ENCODE measurements around the gene NAGK.
A peak's percentile ranks its signal among the peaks of the same experiment; 100 is the strongest.
"Not testable (repeated sequence)": the region's sequence is repeated elsewhere in the genome, so short reads cannot be mapped to it uniquely, and the experiment has no call there.

The NAGK gene

GRCh38 chr2:71068218-71069035 lies at the start of gene NAGK:
NAGK (plus strand) TSS chr2:71068648; CDS start chr2:71068684, 36 bp downstream.
- DNase-seq (ENCODE audit: low spot score): peak; percentile 96

- not testable (repeated sequence) for DNase-seq (ENCODE audit: low spot score)
Observed at GRCh38 chr2:71019989-71020388, 48.5 kb upstream of the NAGK start.

- not testable (repeated sequence) for DNase-seq (ENCODE audit: low spot score)
Observed at GRCh38 chr2:71021394-71021793, 47.1 kb upstream of the NAGK start.

GRCh38 chr2:71023553-71024243 lies 44.8 kb upstream of the NAGK start:
- not testable (repeated sequence) for DNase-seq (ENCODE audit: low spot score)

GRCh38 chr2:71036296-71036695 lies 32.2 kb upstream of the NAGK start:
- not testable (repeated sequence) for DNase-seq (ENCODE audit: low spot score)

- DNase-seq (ENCODE audit: low spot score): no peak
Observed at GRCh38 chr2:71042287-71042686, 26.2 kb upstream of the NAGK start.

GRCh38 chr2:71043531-71044407 lies 24.7 kb upstream of the NAGK start:
- no peak for DNase-seq (ENCODE audit: low spot score)

- no peak for DNase-seq (ENCODE audit: low spot score)
Observed at GRCh38 chr2:71045151-71045550, 23.3 kb upstream of the NAGK start.

- DNase-seq (ENCODE audit: low spot score): peak; percentile 7
Observed at GRCh38 chr2:71045865-71046548, 22.4 kb upstream of the NAGK start.

GRCh38 chr2:71048096-71048495 lies 20.4 kb upstream of the NAGK start:
- DNase-seq (ENCODE audit: low spot score): no peak

GRCh38 chr2:71049704-71050360 lies 18.6 kb upstream of the NAGK start:
- not testable (repeated sequence) for DNase-seq (ENCODE audit: low spot score)

- not testable (repeated sequence) for DNase-seq (ENCODE audit: low spot score)
Observed at GRCh38 chr2:71055206-71055740, 13.2 kb upstream of the NAGK start.

GRCh38 chr2:71060211-71060610 lies 8.2 kb upstream of the NAGK start:
- no peak for DNase-seq (ENCODE audit: low spot score)

- DNase-seq (ENCODE audit: low spot score): no peak
Observed at GRCh38 chr2:71060871-71061270, 7.6 kb upstream of the NAGK start.

GRCh38 chr2:71063216-71063615 lies 5.2 kb upstream of the NAGK start:
- DNase-seq (ENCODE audit: low spot score): no peak

- no peak for DNase-seq (ENCODE audit: low spot score)
Observed at GRCh38 chr2:71064110-71064611, 4.3 kb upstream of the NAGK start.

- DNase-seq (ENCODE audit: low spot score): peak; percentile 59
Observed at GRCh38 chr2:71064754-71065621, 3.5 kb upstream of the NAGK start.

GRCh38 chr2:71066856-71067255 lies 1.6 kb upstream of the NAGK start:
- no peak for DNase-seq (ENCODE audit: low spot score)

GRCh38 chr2:71067567-71068217 lies 756 bp upstream of the NAGK start:
- no peak for DNase-seq (ENCODE audit: low spot score)

Measured in globus pallidus (tissue), 1 donor.